ENCODE results near the gene PXT1. TPM values are rescaled to one million over a fixed set of nuclear protein-coding genes. Genes with fewer than 3 reads are reported as not detected.

PXT1 gene
- total and polyA plus RNA-seq, 2 donors (not counting 1 experiment from before 2014, with no cell fraction given), result 0.52 TPM; not detected in 1

DNA sequence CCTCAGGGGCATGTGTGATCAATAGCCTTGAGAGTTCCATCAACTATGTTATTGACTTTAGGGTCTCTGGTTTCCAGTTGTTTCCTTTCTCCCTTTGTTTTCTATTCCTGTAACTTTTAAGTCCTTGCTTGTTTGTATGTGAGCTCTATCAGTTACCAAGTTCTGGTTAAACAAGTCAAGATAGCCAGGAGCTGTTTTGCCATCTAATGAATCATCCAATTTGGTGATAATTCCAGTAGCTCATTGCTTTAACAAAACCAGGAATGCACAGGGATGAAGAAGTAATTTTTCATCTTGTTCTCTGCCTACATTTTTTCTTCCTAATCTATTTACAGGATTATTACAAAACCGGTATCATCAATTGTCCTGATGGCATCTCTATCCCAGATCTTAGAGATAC, 36.6 kb upstream of the PXT1 start:
- Mint-ChIP-seq H3K27ac (no peak overlapping the region), H3K27me3 (no peaks in the 10 kb centered on the region), H3K4me3 (no peak overlapping the region), H3K9me3 (ENCODE audit: insufficient read depth) (no peaks in the 10 kb centered on the region), H3K4me1 (peaks cover 17% of the 10 kb centered on the region)
- no peak overlapping the region for H3K4me3 ChIP-seq (ENCODE audit: control extremely low read depth in 1 of 5, extremely low read depth in 1 of 5, insufficient read depth in 1 of 5, low read depth in 2 of 5, low read length in 4 of 5)
- intact Hi-C loops (cut with micrococcal nuclease), result loop anchor here (10.0 kb wide), 1 partner anchor 46 kb away; no protein-coding TSS in a partner anchor
- POLR2A ChIA-PET, result interaction anchor here (0.7 kb wide), 1 partner anchor 1845 kb away, joined by 13 read pairs; no protein-coding TSS in a partner anchor
- H3K4me2 ChIP-seq (replicated peaks; ENCODE audit: low read depth, low read length, poor library complexity, severe bottlenecking), result no peak overlapping the region
- no peak overlapping the region for H3K27ac ChIP-seq (ENCODE audit: low read length in 2 of 2)
- TF ChIP-seq, protein P1, sequence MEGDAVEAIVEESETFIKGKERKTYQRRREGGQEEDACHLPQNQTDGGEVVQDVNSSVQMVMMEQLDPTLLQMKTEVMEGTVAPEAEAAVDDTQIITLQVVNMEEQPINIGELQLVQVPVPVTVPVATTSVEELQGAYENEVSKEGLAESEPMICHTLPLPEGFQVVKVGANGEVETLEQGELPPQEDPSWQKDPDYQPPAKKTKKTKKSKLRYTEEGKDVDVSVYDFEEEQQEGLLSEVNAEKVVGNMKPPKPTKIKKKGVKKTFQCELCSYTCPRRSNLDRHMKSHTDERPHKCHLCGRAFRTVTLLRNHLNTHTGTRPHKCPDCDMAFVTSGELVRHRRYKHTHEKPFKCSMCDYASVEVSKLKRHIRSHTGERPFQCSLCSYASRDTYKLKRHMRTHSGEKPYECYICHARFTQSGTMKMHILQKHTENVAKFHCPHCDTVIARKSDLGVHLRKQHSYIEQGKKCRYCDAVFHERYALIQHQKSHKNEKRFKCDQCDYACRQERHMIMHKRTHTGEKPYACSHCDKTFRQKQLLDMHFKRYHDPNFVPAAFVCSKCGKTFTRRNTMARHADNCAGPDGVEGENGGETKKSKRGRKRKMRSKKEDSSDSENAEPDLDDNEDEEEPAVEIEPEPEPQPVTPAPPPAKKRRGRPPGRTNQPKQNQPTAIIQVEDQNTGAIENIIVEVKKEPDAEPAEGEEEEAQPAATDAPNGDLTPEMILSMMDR (IDR thresholded peaks at IDR 0.05), result no peak
- no peak for TF ChIP-seq EZH2 (IDR thresholded peaks at IDR 0.05; ENCODE audit: borderline replicate concordance, insufficient read depth, low read depth, low read length, poor library complexity, severe bottlenecking)
- ATAC-seq (ENCODE audit: low read depth) (no peak), DNase-seq (no peak)
- H4K20me1 ChIP-seq (ENCODE audit: control insufficient read depth, insufficient read depth, low read length, poor library complexity, severe bottlenecking), result no peaks in the 10 kb centered on the region
- peaks cover 1 to 36% of the 10 kb centered on the region in 2 experiments for H3K36me3 ChIP-seq (replicated peaks in 1 of 2; ENCODE audit: control extremely low read depth in 1 of 2, control insufficient read depth in 1 of 2, extremely low read depth in 1 of 2, insufficient read depth in 2 of 2, low read length in 1 of 2)
- H3K9ac ChIP-seq (ENCODE audit: low read length), result no peak overlapping the region
- no peaks in the 10 kb centered on the region for H3K79me2 ChIP-seq (ENCODE audit: control insufficient read depth, insufficient read depth, low read length)
- no peaks in the 10 kb centered on the region for H3K27me3 ChIP-seq (replicated peaks in 1 of 4; ENCODE audit: control extremely low read depth in 1 of 4, control insufficient read depth in 3 of 4, insufficient read depth in 4 of 4, low read length in 3 of 4)
- WGBS (ENCODE audit: insufficient coverage), result 100% methylated on average over 1 of the region's 1 CpG
- H2AFZ ChIP-seq (ENCODE audit: insufficient read depth, low read depth, low read length, poor library complexity, severe bottlenecking), result no peak overlapping the region
- H3K9me3 ChIP-seq (ENCODE audit: control extremely low read depth in 1 of 3, control insufficient read depth in 2 of 3, insufficient read depth in 1 of 3, low read length in 2 of 3), result no peaks in the 10 kb centered on the region
- no peaks in the 10 kb centered on the region for H3K4me1 ChIP-seq (ENCODE audit: control insufficient read depth in 2 of 2, insufficient read depth in 2 of 2, low read length in 2 of 2)
- CTCF ChIA-PET, result interaction anchor here (1.3 kb wide), 1 partner anchor 56 kb away, joined by 3 read pairs; no protein-coding TSS in a partner anchor

DNA sequence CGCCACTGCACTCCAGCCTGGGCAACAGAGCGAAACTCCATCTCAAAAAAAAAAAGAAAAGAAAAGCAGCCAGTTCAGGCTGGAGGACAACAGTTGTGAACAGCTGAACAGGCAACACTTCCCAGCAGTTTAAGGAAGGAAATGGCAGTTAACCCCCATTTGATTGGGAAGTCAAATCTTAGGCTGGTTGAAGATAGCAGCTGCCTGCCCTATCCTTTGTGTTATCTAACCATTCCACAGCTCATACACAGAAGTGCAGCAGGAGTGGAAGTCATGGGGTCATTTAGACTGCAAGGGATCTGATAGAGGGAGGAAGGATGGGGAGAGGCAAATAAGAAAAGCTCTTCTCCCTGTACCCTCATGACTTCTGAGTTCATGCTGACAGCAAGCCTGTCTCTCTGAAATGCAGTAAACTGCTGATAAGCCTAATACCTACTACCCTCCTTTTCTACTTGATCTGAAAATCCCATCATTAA, 35.4 kb upstream of the PXT1 start:
- H3K4me1 ChIP-seq (ENCODE audit: control insufficient read depth in 2 of 2, insufficient read depth in 2 of 2, low read length in 2 of 2), result no peaks in the 10 kb centered on the region
- no peaks in the 10 kb centered on the region for H4K20me1 ChIP-seq (ENCODE audit: control insufficient read depth, insufficient read depth, low read length, poor library complexity, severe bottlenecking)
- H3K79me2 ChIP-seq (ENCODE audit: control insufficient read depth, insufficient read depth, low read length), result no peaks in the 10 kb centered on the region
- Mint-ChIP-seq H3K4me1 (peaks cover 17% of the 10 kb centered on the region), H3K27me3 (no peaks in the 10 kb centered on the region), H3K4me3 (no peak overlapping the region), H3K9me3 (ENCODE audit: insufficient read depth) (no peaks in the 10 kb centered on the region), H3K27ac (no peak overlapping the region)
- POLR2A ChIA-PET, result interaction anchor here (0.6 kb wide), 1 partner anchor 26 kb away, joined by 5 read pairs; no protein-coding TSS in a partner anchor
- no peak overlapping the region for H3K9ac ChIP-seq (ENCODE audit: low read length)
- no peaks in the 10 kb centered on the region for H3K27me3 ChIP-seq (replicated peaks in 1 of 4; ENCODE audit: control extremely low read depth in 1 of 4, control insufficient read depth in 3 of 4, insufficient read depth in 4 of 4, low read length in 3 of 4)
- peaks cover 1 to 33% of the 10 kb centered on the region in 2 experiments for H3K36me3 ChIP-seq (replicated peaks in 1 of 2; ENCODE audit: control extremely low read depth in 1 of 2, control insufficient read depth in 1 of 2, extremely low read depth in 1 of 2, insufficient read depth in 2 of 2, low read length in 1 of 2)
- no peak for DNase-seq
- no peak overlapping the region for H3K4me2 ChIP-seq (replicated peaks; ENCODE audit: low read depth, low read length, poor library complexity, severe bottlenecking)
- no peak overlapping the region for H2AFZ ChIP-seq (ENCODE audit: insufficient read depth, low read depth, low read length, poor library complexity, severe bottlenecking)
- CTCF ChIA-PET, result interaction anchor here (1.2 kb wide), 1 partner anchor 288 kb away, joined by 4 read pairs; no protein-coding TSS in a partner anchor
- intact Hi-C loops (cut with micrococcal nuclease), result loop anchor here (10.0 kb wide), 1 partner anchor 47 kb away; no protein-coding TSS in a partner anchor
- no peak for TF ChIP-seq EZH2 (IDR thresholded peaks at IDR 0.05; ENCODE audit: borderline replicate concordance, insufficient read depth, low read depth, low read length, poor library complexity, severe bottlenecking)
- TF ChIP-seq, protein P1 (IDR thresholded peaks at IDR 0.05), result no peak
- no peak overlapping the region for H3K27ac ChIP-seq (ENCODE audit: low read length in 2 of 2)
- no CpG with 5 or more reads among the region's 2 CpGs for WGBS (ENCODE audit: insufficient coverage)
- no peak overlapping the region for H3K4me3 ChIP-seq (ENCODE audit: control extremely low read depth in 1 of 5, extremely low read depth in 1 of 5, insufficient read depth in 1 of 5, low read depth in 2 of 5, low read length in 4 of 5)
- ATAC-seq (ENCODE audit: low read depth), result no peak
- H3K9me3 ChIP-seq (ENCODE audit: control extremely low read depth in 1 of 3, control insufficient read depth in 2 of 3, insufficient read depth in 1 of 3, low read length in 2 of 3), result no peaks in the 10 kb centered on the region
